Measurements from ENCODE around the gene GPN2.

Gene GPN2

GRCh38 chr1:26829184-26829911 lies 60.7 kb downstream of the GPN2 start:
- DNase-seq: no peak

- DNase-seq: peak; percentile 28
Observed at GRCh38 chr1:26828411-26828991, 61.6 kb downstream of the GPN2 start.

- no peak for DNase-seq
Observed at GRCh38 chr1:26827663-26828062, 62.4 kb downstream of the GPN2 start.

GRCh38 chr1:26827106-26827604 lies 62.9 kb downstream of the GPN2 start:
- no peak for DNase-seq

- DNase-seq: peak; percentile 75
Observed at GRCh38 chr1:26826261-26827105, 63.6 kb downstream of the GPN2 start, which contains the start of gene ZDHHC18. Gene ZDHHC18 (plus strand): TSS chr1:26826688. CDS start chr1:26826805, 117 bp downstream.

Measured in hematopoietic multipotent progenitor cell treated with erythropoietin and hydrocortisone succinate and interleukin-3 and kit ligand, for 6 days (in vitro differentiated cells).